ENCODE data around the gene DAPK2. TPM values are rescaled to one million over a fixed set of nuclear protein-coding genes. Genes with fewer than 3 reads are reported as not detected.
A peak's percentile ranks its signal among the peaks of the same experiment; 100 is the strongest.

Gene DAPK2
- total RNA-seq, 1 donor, result 23.5 TPM

GRCh38 chr15:63938486-63939061 is 107.7 kb downstream of the DAPK2 start:
- Histone ChIP-seq H3K79me2 (ENCODE audit: insufficient read depth, low read length) (no peaks in the 10 kb centered on the region), H3K9me3 (ENCODE audit: low read depth, low read length) (no peaks in the 10 kb centered on the region), H2AFZ (ENCODE audit: low read length) (no peak overlapping the region), H3K36me3 (ENCODE audit: insufficient read depth, low read length) (no peaks in the 10 kb centered on the region), H4K20me1 (ENCODE audit: insufficient read depth, low read length) (no peaks in the 10 kb centered on the region), H3K27me3 (ENCODE audit: insufficient read depth, low read length) (no peaks in the 10 kb centered on the region), H3K27ac (ENCODE audit: low read depth, low read length) (no peak overlapping the region), H3K4me1 (ENCODE audit: insufficient read depth, low read length) (peaks cover 19% of the 10 kb centered on the region), H3K4me3 (ENCODE audit: insufficient read depth, low read length) (no peak overlapping the region), H3K4me2 (ENCODE audit: insufficient read depth, low read length) (no peak overlapping the region)
- peak; percentile 62 for DNase-seq (ENCODE audit: insufficient read length, low spot score, missing footprints)
- TF ChIP-seq CTCF (IDR thresholded peaks at IDR 0.05; ENCODE audit: extremely low read depth, low read depth, low read length), result no peak

- Histone ChIP-seq H4K20me1 (ENCODE audit: insufficient read depth, low read length) (no peaks in the 10 kb centered on the region), H3K4me2 (ENCODE audit: insufficient read depth, low read length) (no peak overlapping the region), H3K4me3 (ENCODE audit: insufficient read depth, low read length) (no peak overlapping the region), H2AFZ (ENCODE audit: low read length) (no peak overlapping the region), H3K36me3 (ENCODE audit: insufficient read depth, low read length) (no peaks in the 10 kb centered on the region), H3K4me1 (ENCODE audit: insufficient read depth, low read length) (peaks cover 3% of the 10 kb centered on the region), H3K27ac (ENCODE audit: low read depth, low read length) (no peak overlapping the region), H3K9me3 (ENCODE audit: low read depth, low read length) (no peaks in the 10 kb centered on the region), H3K79me2 (ENCODE audit: insufficient read depth, low read length) (no peaks in the 10 kb centered on the region), H3K27me3 (ENCODE audit: insufficient read depth, low read length) (no peaks in the 10 kb centered on the region)
- no peak for TF ChIP-seq CTCF (IDR thresholded peaks at IDR 0.05; ENCODE audit: extremely low read depth, low read depth, low read length)
- DNase-seq (ENCODE audit: insufficient read length, low spot score, missing footprints), result no peak
These were observed 112.8 kb downstream of the DAPK2 start for GRCh38 chr15:63933522-63933921.

GRCh38 chr15:63931556-63931955 is 114.7 kb downstream of the DAPK2 start:
- no peaks in the 10 kb centered on the region for H3K36me3 ChIP-seq (ENCODE audit: insufficient read depth, low read length)
- H3K4me1 ChIP-seq (ENCODE audit: insufficient read depth, low read length), result no peaks in the 10 kb centered on the region
- H3K4me2 ChIP-seq (ENCODE audit: insufficient read depth, low read length), result no peak overlapping the region
- no peak for TF ChIP-seq CTCF (IDR thresholded peaks at IDR 0.05; ENCODE audit: extremely low read depth, low read depth, low read length)
- no peak overlapping the region for H2AFZ ChIP-seq (ENCODE audit: low read length)
- H3K4me3 ChIP-seq (ENCODE audit: insufficient read depth, low read length), result no peak overlapping the region
- H3K27me3 ChIP-seq (ENCODE audit: insufficient read depth, low read length), result no peaks in the 10 kb centered on the region
- H3K9me3 ChIP-seq (ENCODE audit: low read depth, low read length), result no peaks in the 10 kb centered on the region
- H3K27ac ChIP-seq (ENCODE audit: low read depth, low read length), result no peak overlapping the region
- no peaks in the 10 kb centered on the region for H4K20me1 ChIP-seq (ENCODE audit: insufficient read depth, low read length)
- DNase-seq (ENCODE audit: insufficient read length, low spot score, missing footprints), result no peak
- no peaks in the 10 kb centered on the region for H3K79me2 ChIP-seq (ENCODE audit: insufficient read depth, low read length)

GRCh38 chr15:63930034-63930433 is 116.3 kb downstream of the DAPK2 start:
- DNase-seq (ENCODE audit: insufficient read length, low spot score, missing footprints), result no peak
- Histone ChIP-seq H2AFZ (ENCODE audit: low read length) (no peak overlapping the region), H3K36me3 (ENCODE audit: insufficient read depth, low read length) (no peaks in the 10 kb centered on the region), H3K4me3 (ENCODE audit: insufficient read depth, low read length) (no peak overlapping the region), H3K4me2 (ENCODE audit: insufficient read depth, low read length) (no peak overlapping the region), H3K9me3 (ENCODE audit: low read depth, low read length) (no peaks in the 10 kb centered on the region), H3K27ac (ENCODE audit: low read depth, low read length) (no peak overlapping the region), H3K27me3 (ENCODE audit: insufficient read depth, low read length) (no peaks in the 10 kb centered on the region), H4K20me1 (ENCODE audit: insufficient read depth, low read length) (no peaks in the 10 kb centered on the region), H3K4me1 (ENCODE audit: insufficient read depth, low read length) (no peaks in the 10 kb centered on the region), H3K79me2 (ENCODE audit: insufficient read depth, low read length) (no peaks in the 10 kb centered on the region)
- no peak for TF ChIP-seq CTCF (IDR thresholded peaks at IDR 0.05; ENCODE audit: extremely low read depth, low read depth, low read length)
